Tibial nerve (tissue), 3 donors: Measurements from ENCODE around the gene ZNF549.
"Not testable (repeated sequence)": the region's sequence is repeated elsewhere in the genome, so short reads cannot be mapped to it uniquely, and the experiment has no call there.

ENCODE experiments used
- CTCF ChIP-seq, 5 experiments: fragments of 200-600 bp in 3 of 5; fragments of 450-650 bp in 2 of 5; sonication (generic) in 3 of 5; IDR thresholded peaks; one replicate each; pipeline ENCODE4 v1.5.1; 2016 to 2019; ENCODE audit warnings: antibody characterized with exemption in 5 of 5, mild to moderate bottlenecking in 3 of 5, moderate library complexity in 2 of 5
- POLR2A ChIP-seq, 2 donors: fragments of 450-650 bp; IDR thresholded peaks; one replicate each; pipeline ENCODE4 v1.6.1; 2017; ENCODE audit warnings: antibody characterized with exemption in 2 of 2, mild to moderate bottlenecking in 2 of 2, moderate library complexity in 2 of 2

- not testable (repeated sequence) for TF ChIP-seq CTCF, POLR2A (IDR thresholded peaks at IDR 0.05)
These were observed 38.9 kb upstream of the ZNF549 start for GRCh38 chr19:57488299-57488644.
